H1 (cell line): ENCODE results near the gene UVSSA. TPM values are rescaled to one million over a fixed set of nuclear protein-coding genes. Genes with fewer than 3 reads are reported as not detected.

Experiments used
- CTCF ChIA-PET: fragments of 300-600 bp; sonication (Branson Sonifier 250); formaldehyde crosslinking; loops from one replicate; lab custom pipeline; 2021; ENCODE audit not compliant: partially characterized antibody; lab: Charles Lee
- POLR2A ChIA-PET: fragments of 300-600 bp; sonication (Branson Sonifier 250); formaldehyde crosslinking; loops from one replicate; lab custom pipeline; 2021; ENCODE audit warnings: inconsistent platforms; ENCODE audit not compliant: partially characterized antibody; lab: Charles Lee
- DNase-seq, 2 experiments: peaks; one replicate each; pipeline versions ENCODE4 v3.0.0 to v3.0.0-alpha.2; 2010 to 2022; ENCODE audit warnings: low spot score in 2 of 2, low read depth in 1 of 2, mixed read lengths in 1 of 2
- FAIRE-seq: peaks from 2 replicates; lab custom pipeline; 2011; peaks lifted over from hg19 to GRCh38; lab: Jason Lieb, UNC
- H2AFZ ChIP-seq: 2 replicates; pipeline ENCODE4 v1.8.1; 2012; ENCODE audit warnings: low read length, inconsistent platforms
- H2AK5ac ChIP-seq: 2 replicates; pipeline ENCODE4 v1.6.1; 2013; ENCODE audit warnings: low read depth, low read length
- H2BK120ac ChIP-seq: replicated peaks from 2 replicates; pipeline ENCODE3; 2013; ENCODE audit warnings: low read depth, low read length, inconsistent platforms
- H2BK12ac ChIP-seq: 2 replicates; pipeline ENCODE4 v1.6.1; 2013; ENCODE audit warnings: low read depth, low read length
- H2BK15ac ChIP-seq: 2 replicates; pipeline ENCODE4 v1.6.1; 2013; ENCODE audit warnings: low read length
- H2BK20ac ChIP-seq: 2 replicates; pipeline ENCODE4 v1.6.1; 2013; ENCODE audit warnings: low read length
- H2BK5ac ChIP-seq: 2 replicates; pipeline ENCODE4 v1.6.1; 2013; ENCODE audit warnings: low read depth, low read length
- H3K14ac ChIP-seq: 2 replicates; pipeline ENCODE4 v1.6.1; 2013; ENCODE audit warnings: inconsistent platforms; ENCODE audit not compliant: insufficient read length
- H3K18ac ChIP-seq: 2 replicates; pipeline ENCODE4 v1.6.1; 2013; ENCODE audit warnings: low read length; ENCODE audit errors: extremely low read depth
- H3K23ac ChIP-seq: 2 replicates; pipeline ENCODE4 v1.6.1; 2013; ENCODE audit warnings: inconsistent platforms; ENCODE audit not compliant: insufficient read length
- H3K23me2 ChIP-seq: 2 replicates; pipeline ENCODE4 v1.6.1; 2013; ENCODE audit warnings: low read depth, low read length
- H3K27ac ChIP-seq: 2 replicates; pipeline ENCODE4 v1.6.1; 2011; ENCODE audit warnings: low read depth, low read length, inconsistent platforms
- H3K27me3 ChIP-seq, 4 experiments: replicated peaks in 1 of 4; 1 replicate in 1 of 4; 2 replicates in 3 of 4; pipeline versions ENCODE4 v1.6.1 to v1.8.1; 2011 to 2013; ENCODE audit warnings: low read length in 3 of 4, mild to moderate bottlenecking in 3 of 4, inconsistent platforms in 2 of 4, mixed read lengths in 2 of 4, moderate library complexity in 1 of 4; ENCODE audit not compliant: control insufficient read depth in 3 of 4, insufficient read depth in 3 of 4; ENCODE audit errors: extremely low read depth in 1 of 4
- H3K36me3 ChIP-seq, 4 experiments: 2 replicates each; pipeline versions ENCODE4 v1.6.1 to v1.8.1; 2011 to 2013; ENCODE audit warnings: mild to moderate bottlenecking in 4 of 4, low read length in 3 of 4, moderate library complexity in 2 of 4, control low read depth in 1 of 4, inconsistent platforms in 1 of 4; ENCODE audit not compliant: insufficient read depth in 4 of 4, control insufficient read depth in 2 of 4
- H3K4ac ChIP-seq: replicated peaks from 2 replicates; pipeline ENCODE3; 2013; ENCODE audit warnings: low read length, low read depth, mixed read lengths, inconsistent platforms; ENCODE audit not compliant: insufficient read length
- H3K4me1 ChIP-seq, 4 experiments: replicated peaks in 1 of 4; 1 replicate in 1 of 4; 2 replicates in 3 of 4; pipeline versions ENCODE4 v1.6.1 to v1.8.1; 2011 to 2013; ENCODE audit warnings: low read length in 3 of 4, inconsistent platforms in 2 of 4, mixed read lengths in 1 of 4; ENCODE audit not compliant: insufficient read depth in 4 of 4, control insufficient read depth in 3 of 4
- H3K4me2 ChIP-seq, 2 experiments: 2 replicates each; pipeline versions ENCODE4 v1.6.1 to v1.8.1; 2011 to 2013; ENCODE audit warnings: low read depth in 2 of 2, low read length in 2 of 2, control low read depth in 1 of 2, inconsistent platforms in 1 of 2, mild to moderate bottlenecking in 1 of 2; ENCODE audit not compliant: insufficient read depth in 1 of 2
- H3K4me3 ChIP-seq, 4 experiments: fragments of 200-600, 300-600 bp in 1 of 4; sonication (generic), shearing (Covaris generic), sonication (Bioruptor Twin) in 1 of 4; 2 replicates each; pipeline versions ENCODE4 v1.5.1 to v1.8.1; 2011 to 2016; ENCODE audit warnings: low read length in 4 of 4, low read depth in 3 of 4, control low read depth in 2 of 4, inconsistent platforms in 2 of 4, mild to moderate bottlenecking in 2 of 4, mixed read lengths in 1 of 4, moderate library complexity in 1 of 4; ENCODE audit not compliant: insufficient read depth in 2 of 4; ENCODE audit errors: extremely low read depth in 1 of 4
- H3K56ac ChIP-seq: replicated peaks from 2 replicates; pipeline ENCODE3; 2013; ENCODE audit warnings: low read depth, mild to moderate bottlenecking, mixed read lengths, low read length, inconsistent platforms; ENCODE audit not compliant: insufficient read length
- H3K79me1 ChIP-seq: 2 replicates; pipeline ENCODE4 v1.6.1; 2013; ENCODE audit warnings: low read depth, low read length, control low read depth
- H3K79me2 ChIP-seq, 2 experiments: 2 replicates each; pipeline versions ENCODE4 v1.6.1 to v1.8.1; 2012 to 2013; ENCODE audit warnings: low read length in 2 of 2, mild to moderate bottlenecking in 2 of 2, inconsistent platforms in 1 of 2; ENCODE audit not compliant: insufficient read depth in 2 of 2, control insufficient read depth in 1 of 2
- H3K9ac ChIP-seq, 4 experiments: replicated peaks in 1 of 4; 1 replicate in 1 of 4; 2 replicates in 3 of 4; pipeline versions ENCODE4 v1.6.1 to v1.8.1; 2011 to 2013; ENCODE audit warnings: low read depth in 3 of 4, low read length in 3 of 4, control low read depth in 2 of 4, mild to moderate bottlenecking in 2 of 4, moderate library complexity in 2 of 4, inconsistent platforms in 1 of 4; ENCODE audit errors: extremely low read depth in 1 of 4
- H3K9me3 ChIP-seq, 2 experiments: 2 replicates each; pipeline versions ENCODE4 v1.6.1 to v1.8.1; 2012 to 2013; ENCODE audit warnings: mild to moderate bottlenecking in 2 of 2, moderate library complexity in 2 of 2, control low read depth in 1 of 2, inconsistent platforms in 1 of 2, low read depth in 1 of 2, low read length in 1 of 2, mixed read lengths in 1 of 2; ENCODE audit not compliant: insufficient read depth in 2 of 2
- H4K20me1 ChIP-seq, 2 experiments: replicated peaks in 1 of 2; 2 replicates each; pipeline versions ENCODE3 to v1.8.1; 2011 to 2013; ENCODE audit warnings: inconsistent platforms in 2 of 2, low read length in 2 of 2, mild to moderate bottlenecking in 1 of 2; ENCODE audit not compliant: insufficient read depth in 2 of 2, control insufficient read depth in 1 of 2
- H4K5ac ChIP-seq: 2 replicates; pipeline ENCODE4 v1.6.1; 2013; ENCODE audit warnings: low read length, low read depth, mixed read lengths, inconsistent platforms; ENCODE audit not compliant: insufficient read length
- H4K8ac ChIP-seq: 2 replicates; pipeline ENCODE4 v1.8.0; 2013; ENCODE audit warnings: mild to moderate bottlenecking, moderate library complexity, low read length, inconsistent platforms; ENCODE audit not compliant: insufficient read depth; ENCODE audit errors: extremely low read depth
- H4K91ac ChIP-seq: replicated peaks from 2 replicates; pipeline ENCODE3; 2013; ENCODE audit warnings: low read length, mixed read lengths, inconsistent platforms; ENCODE audit not compliant: insufficient read length
- CBX5 ChIP-seq: fragments of 300-800, 300-1000 bp; sonication (generic); IDR thresholded peaks from 2 replicates; pipeline ENCODE4 v1.7.1; 2016; ENCODE audit warnings: antibody characterized with exemption, low read length, low read depth
- CHD2 ChIP-seq: IDR thresholded peaks from 2 replicates; pipeline ENCODE4 v1.6.1; 2012; ENCODE audit warnings: low read length, improper control_type of control experiment
- EP300 ChIP-seq, 2 experiments: IDR thresholded peaks; 1 replicate in 1 of 2; 2 replicates in 1 of 2; pipeline ENCODE4 v1.6.1; 2011 to 2012; ENCODE audit warnings: low read depth in 2 of 2, low read length in 2 of 2, mild to moderate bottlenecking in 2 of 2, borderline replicate concordance in 1 of 2, inconsistent platforms in 1 of 2, moderate library complexity in 1 of 2
- JUN ChIP-seq: IDR thresholded peaks from 2 replicates; pipeline ENCODE4 v1.6.1; 2011; ENCODE audit warnings: low read depth, mild to moderate bottlenecking, improper control_type of control experiment, low read length
- KDM4A ChIP-seq: IDR thresholded peaks from one replicate; pipeline ENCODE4 v1.7.1; 2012; ENCODE audit warnings: low read depth, mild to moderate bottlenecking, moderate library complexity, low read length, inconsistent platforms; ENCODE audit not compliant: severe bottlenecking
- MAFK ChIP-seq: IDR thresholded peaks from 2 replicates; pipeline ENCODE4 v1.6.1; 2012; ENCODE audit warnings: low read depth, mild to moderate bottlenecking, improper control_type of control experiment, low read length
- RAD21 ChIP-seq, 2 experiments: IDR thresholded peaks in 1 of 2; conservative IDR thresholded peaks in 1 of 2; 2 replicates each; pipeline ENCODE4 v1.6.1; 2011; ENCODE audit warnings: low read depth in 2 of 2, low read length in 2 of 2, improper control_type of control experiment in 1 of 2, inconsistent platforms in 1 of 2, mild to moderate bottlenecking in 1 of 2, moderate library complexity in 1 of 2
- RFX5 ChIP-seq: IDR thresholded peaks from 2 replicates; pipeline ENCODE4 v1.6.1; 2011; ENCODE audit warnings: low read depth, low read length, improper control_type of control experiment, borderline replicate concordance
- TAF7 ChIP-seq: optimal IDR thresholded peaks from 2 replicates; pipeline ENCODE3; 2011; ENCODE audit warnings: low read depth, mild to moderate bottlenecking, inconsistent platforms, low read length, moderate library complexity, borderline replicate concordance
- YY1 ChIP-seq: IDR thresholded peaks from 2 replicates; pipeline ENCODE4 v1.6.1; 2011; ENCODE audit warnings: low read depth, mild to moderate bottlenecking, low read length
- WGBS, 2 experiments: shearing (Covaris generic) in 1 of 2; methylation state at CpG; one replicate each; pipeline versions ENCODE4 v1.1.6 to v1.1.7; 2013 to 2015; ENCODE audit warnings: low lambda C conversion rate in 2 of 2, mixed read lengths in 2 of 2, inconsistent platforms in 1 of 2, low coverage in 1 of 2, missing lambda C conversion rate in 1 of 2; ENCODE audit not compliant: insufficient replicate concordance in 2 of 2, insufficient coverage in 1 of 2, insufficient read length in 1 of 2; ENCODE audit errors: extremely low coverage in 1 of 2, missing lambda C conversion rate in 1 of 2; 5-methylcytosine and 5-hydroxymethylcytosine counted together
- polyA plus RNA-seq, 7 experiments: library from polyadenylated mRNA; depleted of rRNA in 3 of 7; stranded (reverse) in 5 of 7; unstranded in 2 of 7; fragments of >200 nt in 5 of 7; fragments of 200-250 nt in 2 of 7; gene quantifications; 1 replicate in 5 of 7; 2 replicates in 1 of 7; 4 replicates in 1 of 7; pipeline versions ENCODE4 v1.2.1 to v1.2.3, GENCODE V29; 2011 to 2013; ENCODE audit warnings: missing spikeins in 2 of 7, mixed read lengths in 2 of 7
- total RNA-seq: library from RNA; stranded (reverse); fragmentation: NEBNext Ultra II Directional; extraction: Animal tissue kit (Norgen Biotek cat#: 25700); gene quantifications from 2 replicates; pipeline ENCODE4 v1.2.1, GENCODE V29; 2021

UVSSA gene
- total and polyA plus RNA-seq, 2 of the 8 experiments (the other 6 are each of a cell fraction or from before 2014, with no cell fraction given) = 14.5 to 19.4 TPM

GRCh38 chr4:1332686-1333085, 14.3 kb upstream of the UVSSA start:
- H3K56ac ChIP-seq = no peak overlapping the region
- no peak overlapping the region for H2AK5ac ChIP-seq
- H4K20me1 ChIP-seq = peaks cover 7 to 34% of the 10 kb centered on the region in 2 experiments
- no peak for TF ChIP-seq KDM4A
- TF ChIP-seq EP300 (IDR thresholded peaks at IDR 0.05; ENCODE audit: borderline replicate concordance in 1 of 2, low read depth in 2 of 2, low read length in 2 of 2) = no peak
- TF ChIP-seq CHD2 = no peak
- no peak for TF ChIP-seq CBX5
- TF ChIP-seq TAF7 = no peak
- no peak for TF ChIP-seq RAD21 (IDR thresholded peaks at IDR 0.05 in 1 of 2, conservative IDR thresholded peaks at IDR 0.05 in 1 of 2; ENCODE audit: low read depth in 2 of 2, low read length in 2 of 2)
- no peak for TF ChIP-seq JUN
- no peak for TF ChIP-seq YY1
- no peak for TF ChIP-seq MAFK
- TF ChIP-seq RFX5 = no peak
- TF ChIP-seq, all 59 proteins: peak for 0
- no peaks in the 10 kb centered on the region for H3K27me3 ChIP-seq
- H3K4me1 ChIP-seq = no peaks in the 10 kb centered on the region
- no peak overlapping the region for H3K18ac ChIP-seq
- no peak overlapping the region for H2BK15ac ChIP-seq
- WGBS, 2 experiments = 98% methylated on average over 13 of the region's 13 CpGs; no CpG with 5 or more reads in 1 of the 2 experiments
- no peak overlapping the region for H4K5ac ChIP-seq
- H3K79me2 ChIP-seq = no peaks in the 10 kb centered on the region; a peak in 1 of 4 replicates
- no peak overlapping the region for H4K8ac ChIP-seq
- ChIA-PET CTCF (interaction anchor here (1.0 to 1.7 kb wide), 3 partner anchors 8 to 28 kb away, joined by 3 to 5 read pairs (median 5); no protein-coding TSS in a partner anchor), POLR2A (interaction anchor here (0.8 to 1.6 kb wide), 4 partner anchors 10 to 40 kb away, joined by 3 to 5 read pairs (median 4); partner anchors contain the start of gene UVSSA)
- no peak overlapping the region for H2BK5ac ChIP-seq
- H2BK20ac ChIP-seq = no peak overlapping the region
- H3K4me3 ChIP-seq = no peak overlapping the region
- H3K9me3 ChIP-seq = no peaks in the 10 kb centered on the region
- H2BK120ac ChIP-seq = no peak overlapping the region
- no peak overlapping the region for H3K14ac ChIP-seq
- H3K4me2 ChIP-seq = no peak overlapping the region
- H3K4ac ChIP-seq = no peak overlapping the region
- FAIRE-seq (no peak), DNase-seq (no peak)
- H3K27ac ChIP-seq = no peak overlapping the region
- H3K23me2 ChIP-seq = no peaks in the 10 kb centered on the region
- no peak overlapping the region for H2BK12ac ChIP-seq
- H3K36me3 ChIP-seq = peaks cover 3 to 42% (median 26%) of the 10 kb centered on the region in 4 experiments
- H3K9ac ChIP-seq = no peak overlapping the region
- no peak overlapping the region for H2AFZ ChIP-seq
- no peak overlapping the region for H4K91ac ChIP-seq
- H3K79me1 ChIP-seq = peaks cover 9% of the 10 kb centered on the region
- H3K23ac ChIP-seq = no peak overlapping the region
